Loucy (cell line): ENCODE data around the gene LRRC45.

Experiments
- H2AFZ ChIP-seq: fragments of 200-600 bp; sonication (generic); 2 replicates; pipeline ENCODE4 v1.6.0; 2016; ENCODE audit warnings: antibody characterized with exemption, mild to moderate bottlenecking, low read length, moderate library complexity
- H3F3A ChIP-seq: fragments of 200-600 bp; 2 replicates; pipeline ENCODE4 v1.6.0; 2016; ENCODE audit warnings: antibody characterized with exemption, low read depth, mild to moderate bottlenecking
- H3K27me3 ChIP-seq: fragments of 200-600 bp; sonication (generic); 2 replicates; pipeline ENCODE4 v1.6.1; 2014; ENCODE audit warnings: low read length, mild to moderate bottlenecking; ENCODE audit not compliant: insufficient read depth, poor library complexity, severe bottlenecking
- H3K36me3 ChIP-seq: fragments of 200-600 bp; sonication (generic); 2 replicates; pipeline ENCODE4 v1.6.1; 2016; ENCODE audit warnings: low read length; ENCODE audit not compliant: insufficient read depth
- H3K4me1 ChIP-seq: fragments of 200-600 bp; sonication (generic); 2 replicates; pipeline ENCODE4 v1.5.1; 2014; ENCODE audit warnings: low read length, mild to moderate bottlenecking; ENCODE audit not compliant: insufficient read depth, poor library complexity, severe bottlenecking
- H3K4me2 ChIP-seq: fragments of 200-600 bp; sonication (generic); 2 replicates; pipeline ENCODE4 v1.6.0; 2014; ENCODE audit warnings: antibody characterized with exemption, low read length, low read depth, mild to moderate bottlenecking; ENCODE audit not compliant: poor library complexity, severe bottlenecking
- H3K4me3 ChIP-seq: fragments of 200-600 bp; sonication (generic); 2 replicates; pipeline ENCODE4 v1.5.1; 2014; ENCODE audit warnings: low read length, mild to moderate bottlenecking, mixed read lengths; ENCODE audit not compliant: poor library complexity, severe bottlenecking
- H3K79me2 ChIP-seq: fragments of 200-600 bp; sonication (generic); 2 replicates; pipeline ENCODE4 v1.6.1; 2014; ENCODE audit warnings: low read length; ENCODE audit not compliant: insufficient read depth
- H3K9ac ChIP-seq: fragments of 200-600 bp; sonication (generic); 2 replicates; pipeline ENCODE4 v1.6.0; 2014; ENCODE audit warnings: mild to moderate bottlenecking, low read depth, low read length, moderate library complexity; ENCODE audit not compliant: poor library complexity, severe bottlenecking
- H3K9me2 ChIP-seq: fragments of 200-600 bp; sonication (generic); replicated peaks from 2 replicates; pipeline ENCODE4 v1.6.1; 2016; ENCODE audit warnings: low read depth, low read length, mixed read lengths
- H3K9me3 ChIP-seq: fragments of 200-600 bp; sonication (generic); 2 replicates; pipeline ENCODE4 v1.6.1; 2014; ENCODE audit warnings: mild to moderate bottlenecking, antibody characterized with exemption, low read length, low read depth; ENCODE audit not compliant: insufficient read depth
- H4K20me1 ChIP-seq: fragments of 200-600 bp; sonication (generic); 2 replicates; pipeline ENCODE4 v1.6.0; 2014; ENCODE audit warnings: antibody characterized with exemption, low read length, mild to moderate bottlenecking; ENCODE audit not compliant: insufficient read depth, poor library complexity, severe bottlenecking
- EZH2phosphoT487 ChIP-seq: fragments of 200-600 bp; IDR thresholded peaks from 2 replicates; pipeline ENCODE4 v1.6.1; 2018; ENCODE audit warnings: antibody characterized with exemption, mild to moderate bottlenecking, moderate library complexity, borderline replicate concordance
- TF ChIP-seq, protein P1 (sequence below): fragments of 200-600 bp; sonication (generic); conservative IDR thresholded peaks from 2 replicates; pipeline ENCODE4 v1.5.1; 2014; ENCODE audit warnings: mild to moderate bottlenecking, antibody characterized with exemption, low read length

Gene LRRC45

DNA sequence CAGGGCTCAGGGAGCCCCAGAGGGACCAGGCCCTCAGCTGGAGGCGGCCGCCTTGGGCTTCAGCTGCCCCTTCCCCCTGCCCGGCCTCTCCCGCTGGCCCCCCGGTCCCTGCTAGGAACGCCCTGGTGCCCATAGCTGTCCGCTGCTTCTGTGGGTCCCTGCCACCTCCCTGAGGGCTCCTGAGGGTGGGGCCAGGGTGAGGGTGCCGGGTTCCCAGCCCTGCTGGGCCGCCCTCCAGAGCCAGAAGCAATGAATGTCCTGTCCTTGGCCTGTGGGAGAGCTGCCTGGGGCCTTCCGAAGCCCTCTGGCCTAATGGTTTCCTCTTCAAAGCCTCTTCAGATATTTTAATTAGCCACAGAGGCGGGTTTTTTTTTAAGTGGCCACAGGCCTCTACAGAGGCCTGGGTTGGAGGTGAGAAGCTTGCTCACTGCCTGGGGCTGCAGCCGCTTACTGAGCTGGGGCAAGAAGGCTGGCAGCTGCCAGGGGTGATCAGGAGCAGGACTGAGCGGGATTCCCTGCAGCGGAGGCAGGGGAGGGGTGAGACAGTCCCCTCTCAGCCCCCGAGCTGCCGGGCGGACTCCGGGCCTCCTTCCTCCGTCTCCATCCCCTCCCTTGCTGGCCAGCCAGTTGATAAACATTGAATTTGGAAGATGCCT lies 10.3 kb upstream of the LRRC45 start:
- Histone ChIP-seq H2AFZ (no peak overlapping the region), H3K4me1 (no peaks in the 10 kb centered on the region), H3K4me2 (no peak overlapping the region), H3K36me3 (no peaks in the 10 kb centered on the region), H3K79me2 (no peaks in the 10 kb centered on the region), H3K4me3 (no peak overlapping the region), H3K27me3 (no peaks in the 10 kb centered on the region), H3K9me3 (no peaks in the 10 kb centered on the region), H3K9ac (no peak overlapping the region), H4K20me1 (no peaks in the 10 kb centered on the region), H3K9me2 (no peaks in the 10 kb centered on the region), H3F3A (no peaks in the 10 kb centered on the region)
- no peak for TF ChIP-seq EZH2phosphoT487
- TF ChIP-seq, protein P1, sequence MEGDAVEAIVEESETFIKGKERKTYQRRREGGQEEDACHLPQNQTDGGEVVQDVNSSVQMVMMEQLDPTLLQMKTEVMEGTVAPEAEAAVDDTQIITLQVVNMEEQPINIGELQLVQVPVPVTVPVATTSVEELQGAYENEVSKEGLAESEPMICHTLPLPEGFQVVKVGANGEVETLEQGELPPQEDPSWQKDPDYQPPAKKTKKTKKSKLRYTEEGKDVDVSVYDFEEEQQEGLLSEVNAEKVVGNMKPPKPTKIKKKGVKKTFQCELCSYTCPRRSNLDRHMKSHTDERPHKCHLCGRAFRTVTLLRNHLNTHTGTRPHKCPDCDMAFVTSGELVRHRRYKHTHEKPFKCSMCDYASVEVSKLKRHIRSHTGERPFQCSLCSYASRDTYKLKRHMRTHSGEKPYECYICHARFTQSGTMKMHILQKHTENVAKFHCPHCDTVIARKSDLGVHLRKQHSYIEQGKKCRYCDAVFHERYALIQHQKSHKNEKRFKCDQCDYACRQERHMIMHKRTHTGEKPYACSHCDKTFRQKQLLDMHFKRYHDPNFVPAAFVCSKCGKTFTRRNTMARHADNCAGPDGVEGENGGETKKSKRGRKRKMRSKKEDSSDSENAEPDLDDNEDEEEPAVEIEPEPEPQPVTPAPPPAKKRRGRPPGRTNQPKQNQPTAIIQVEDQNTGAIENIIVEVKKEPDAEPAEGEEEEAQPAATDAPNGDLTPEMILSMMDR = no peak

DNA sequence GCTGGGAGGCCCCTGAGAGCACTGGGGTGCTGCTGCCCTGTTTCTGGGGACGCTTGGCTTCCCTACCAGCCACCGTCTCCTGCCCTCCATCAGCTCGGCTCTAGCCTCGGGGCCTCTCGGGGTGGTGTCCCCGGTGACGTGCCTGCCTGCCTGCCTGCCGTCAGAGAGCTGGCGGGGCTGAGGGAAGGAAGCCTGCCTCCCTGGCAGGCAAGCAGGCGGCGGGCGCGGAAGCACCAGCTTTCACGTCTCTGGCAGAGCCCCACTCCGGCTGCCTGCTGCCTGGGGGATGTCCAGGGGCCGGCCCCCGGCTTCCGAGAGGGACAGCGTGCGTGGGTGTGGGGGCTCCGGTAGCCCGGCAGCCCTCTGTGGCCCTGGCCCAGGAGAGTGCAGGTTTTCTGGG lies 9.8 kb upstream of the LRRC45 start:
- no peaks in the 10 kb centered on the region for H3K4me1 ChIP-seq
- no peak overlapping the region for H3K4me2 ChIP-seq
- H3K36me3 ChIP-seq = no peaks in the 10 kb centered on the region
- TF ChIP-seq, protein P1 = no peak
- no peak for TF ChIP-seq EZH2phosphoT487
- no peak overlapping the region for H3K4me3 ChIP-seq
- no peaks in the 10 kb centered on the region for H3K9me3 ChIP-seq
- no peaks in the 10 kb centered on the region for H3K79me2 ChIP-seq
- no peak overlapping the region for H3K9ac ChIP-seq
- no peaks in the 10 kb centered on the region for H3K9me2 ChIP-seq
- H4K20me1 ChIP-seq = no peaks in the 10 kb centered on the region
- no peak overlapping the region for H2AFZ ChIP-seq
- no peaks in the 10 kb centered on the region for H3K27me3 ChIP-seq
- H3F3A ChIP-seq = no peaks in the 10 kb centered on the region

DNA sequence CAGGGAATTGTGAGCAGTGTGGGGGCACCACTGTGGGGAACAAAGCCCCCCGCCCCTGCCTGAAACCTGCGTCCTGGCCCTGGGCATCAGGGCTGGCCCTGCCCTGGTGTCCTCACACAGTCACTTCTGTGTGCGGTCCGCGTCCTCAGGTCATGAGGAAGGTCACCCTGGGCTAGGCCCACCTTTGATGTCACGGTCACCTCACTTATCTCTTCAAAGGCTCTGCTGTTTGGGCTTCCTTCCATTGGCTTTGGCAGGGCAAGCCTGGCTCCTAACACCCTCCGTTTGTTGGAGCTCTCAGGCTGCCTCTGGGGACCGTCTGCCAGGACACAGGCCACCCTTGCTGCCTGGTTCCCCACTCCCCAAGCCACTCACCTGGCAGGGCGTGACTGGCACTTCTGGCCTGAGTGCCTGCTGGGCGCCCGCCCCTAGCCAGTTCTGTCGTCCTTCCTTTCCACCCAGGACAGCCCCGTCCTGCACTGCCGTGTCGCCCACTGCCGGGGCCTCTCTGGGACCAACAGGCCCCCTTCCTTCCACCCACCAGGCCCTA lies 9.3 kb upstream of the LRRC45 start:
- Histone ChIP-seq H3K4me3 (no peak overlapping the region), H3K9me2 (no peaks in the 10 kb centered on the region), H3K4me2 (no peak overlapping the region), H3K27me3 (no peaks in the 10 kb centered on the region), H3K79me2 (no peaks in the 10 kb centered on the region), H4K20me1 (no peaks in the 10 kb centered on the region), H3F3A (no peaks in the 10 kb centered on the region), H3K36me3 (no peaks in the 10 kb centered on the region), H3K9ac (no peak overlapping the region), H3K9me3 (no peaks in the 10 kb centered on the region), H3K4me1 (no peaks in the 10 kb centered on the region), H2AFZ (no peak overlapping the region)
- no peak for TF ChIP-seq EZH2phosphoT487
- TF ChIP-seq, protein P1 = no peak
